ENCODE data around the gene TCEA2. TPM values are rescaled to one million over a fixed set of nuclear protein-coding genes. Genes with fewer than 3 reads are reported as not detected.

TCEA2 gene
- total and polyA plus RNA-seq, 2 donors (not counting 1 experiment from before 2014, with no cell fraction given), result 17.1 to 23.9 TPM

DNA sequence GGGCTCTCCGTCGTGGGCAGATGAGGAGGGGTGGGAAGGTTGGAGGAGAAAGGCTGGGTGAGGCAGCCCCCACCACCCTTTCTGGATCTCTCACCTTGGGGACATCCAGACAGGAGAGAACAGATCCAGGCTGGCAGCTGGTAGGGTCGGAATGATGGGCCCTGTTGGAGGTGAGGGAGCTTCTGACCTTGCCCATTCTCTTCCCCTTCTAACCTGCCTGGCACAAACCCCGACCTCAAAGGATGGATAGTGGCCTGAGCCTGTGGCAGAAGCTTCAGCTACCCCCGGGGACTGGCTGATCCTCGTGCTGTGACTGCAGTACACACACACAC, 50.4 kb downstream of the TCEA2 start:
- DNase-seq (ENCODE audit: low read depth in 2 of 2), result no peak
- Histone ChIP-seq H3K4me1 (ENCODE audit: control insufficient read depth, extremely low read depth, insufficient read depth, low read length) (no peaks in the 10 kb centered on the region), H3K79me2 (ENCODE audit: control insufficient read depth, insufficient read depth, low read length) (no peaks in the 10 kb centered on the region), H3K27ac (ENCODE audit: insufficient read depth, low read length) (no peak overlapping the region), H4K20me1 (ENCODE audit: control insufficient read depth, extremely low read depth, insufficient read depth, low read length) (no peaks in the 10 kb centered on the region), H3K36me3 (ENCODE audit: control insufficient read depth, insufficient read depth, low read length) (no peaks in the 10 kb centered on the region), H3K4me3 (replicated peaks in 1 of 4; ENCODE audit: control extremely low read depth in 1 of 4, insufficient read depth in 1 of 4, low read depth in 3 of 4, low read length in 4 of 4) (no peak overlapping the region), H3K9me3 (ENCODE audit: control insufficient read depth, insufficient read depth, low read depth, low read length) (no peaks in the 10 kb centered on the region), H3K4me2 (ENCODE audit: extremely low read depth, insufficient read depth, low read length) (no peak overlapping the region), H2AFZ (ENCODE audit: low read length) (no peak overlapping the region), H3K27me3 (ENCODE audit: control insufficient read depth, insufficient read depth, low read length) (peaks cover 2% of the 10 kb centered on the region), H3K9ac (ENCODE audit: insufficient read depth, low read length) (no peak overlapping the region)
- no peak for TF ChIP-seq EZH2 (IDR thresholded peaks at IDR 0.05; ENCODE audit: low read length, missing control alignments)
- TF ChIP-seq, protein P1, sequence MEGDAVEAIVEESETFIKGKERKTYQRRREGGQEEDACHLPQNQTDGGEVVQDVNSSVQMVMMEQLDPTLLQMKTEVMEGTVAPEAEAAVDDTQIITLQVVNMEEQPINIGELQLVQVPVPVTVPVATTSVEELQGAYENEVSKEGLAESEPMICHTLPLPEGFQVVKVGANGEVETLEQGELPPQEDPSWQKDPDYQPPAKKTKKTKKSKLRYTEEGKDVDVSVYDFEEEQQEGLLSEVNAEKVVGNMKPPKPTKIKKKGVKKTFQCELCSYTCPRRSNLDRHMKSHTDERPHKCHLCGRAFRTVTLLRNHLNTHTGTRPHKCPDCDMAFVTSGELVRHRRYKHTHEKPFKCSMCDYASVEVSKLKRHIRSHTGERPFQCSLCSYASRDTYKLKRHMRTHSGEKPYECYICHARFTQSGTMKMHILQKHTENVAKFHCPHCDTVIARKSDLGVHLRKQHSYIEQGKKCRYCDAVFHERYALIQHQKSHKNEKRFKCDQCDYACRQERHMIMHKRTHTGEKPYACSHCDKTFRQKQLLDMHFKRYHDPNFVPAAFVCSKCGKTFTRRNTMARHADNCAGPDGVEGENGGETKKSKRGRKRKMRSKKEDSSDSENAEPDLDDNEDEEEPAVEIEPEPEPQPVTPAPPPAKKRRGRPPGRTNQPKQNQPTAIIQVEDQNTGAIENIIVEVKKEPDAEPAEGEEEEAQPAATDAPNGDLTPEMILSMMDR (conservative IDR thresholded peaks at IDR 0.05 in 1 of 2, IDR thresholded peaks at IDR 0.05 in 1 of 2; ENCODE audit: low read depth in 1 of 2, low read length in 2 of 2), result no peak

DNA sequence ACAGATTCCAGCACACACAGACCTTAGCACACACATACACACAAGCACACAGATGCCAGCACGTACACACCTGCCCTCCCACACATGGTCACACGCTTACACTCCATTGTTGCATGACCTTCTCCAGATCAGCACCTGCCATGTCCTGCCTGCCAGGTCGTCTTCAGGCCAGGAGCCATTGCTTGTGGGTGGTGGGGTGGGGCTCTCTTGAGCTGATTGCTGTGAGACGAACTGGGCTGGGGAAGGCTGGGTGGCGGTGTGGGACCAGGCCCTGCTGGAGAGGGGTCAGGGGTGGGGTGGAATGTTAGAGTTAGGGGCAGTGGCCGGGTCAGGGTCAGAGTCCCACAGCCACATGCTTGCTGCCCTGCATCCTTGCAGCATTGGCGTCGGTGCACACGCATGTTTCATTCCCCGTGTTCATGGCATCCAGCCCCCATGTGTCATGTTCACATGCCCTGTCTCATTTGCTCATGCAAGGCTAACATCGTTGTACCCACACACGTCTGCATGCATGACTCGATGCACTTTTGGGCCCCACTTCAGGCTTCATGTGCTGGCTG, 50.9 kb downstream of the TCEA2 start:
- no peak for DNase-seq (ENCODE audit: low read depth in 2 of 2)
- no peak for TF ChIP-seq EZH2 (IDR thresholded peaks at IDR 0.05; ENCODE audit: low read length, missing control alignments)
- TF ChIP-seq, protein P1 (conservative IDR thresholded peaks at IDR 0.05 in 1 of 2, IDR thresholded peaks at IDR 0.05 in 1 of 2; ENCODE audit: low read depth in 1 of 2, low read length in 2 of 2), result no peak

DNA sequence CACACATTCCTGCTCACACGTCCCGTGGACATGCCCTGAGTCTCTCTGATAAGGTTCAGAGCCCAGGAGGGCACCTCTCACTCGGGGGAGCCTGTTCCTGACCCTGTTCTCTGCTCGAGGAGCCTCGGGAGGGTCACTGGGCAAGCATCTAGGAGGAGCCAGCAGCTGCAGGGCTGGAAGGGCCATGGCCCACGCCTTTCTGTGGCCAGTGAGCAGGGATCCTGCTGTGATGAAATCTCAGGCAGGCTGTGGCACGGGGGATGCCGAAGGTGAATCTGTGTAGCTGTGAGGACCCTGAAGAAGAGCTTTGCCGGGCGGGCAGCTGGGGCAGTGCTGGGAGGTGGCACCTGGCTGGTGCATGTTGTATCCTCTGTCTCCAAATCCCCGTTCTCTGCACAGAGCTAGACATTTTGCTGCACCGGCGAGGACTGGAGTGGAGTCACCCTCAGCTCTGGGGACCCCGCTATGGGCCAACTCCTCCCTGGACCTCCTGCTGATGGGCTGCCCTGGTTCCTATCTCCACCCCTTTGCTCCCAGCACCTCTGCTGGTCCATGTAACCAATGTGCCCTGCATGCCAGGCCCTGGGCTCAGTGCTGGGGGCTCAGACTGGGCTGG, 51.5 kb downstream of the TCEA2 start:
- Histone ChIP-seq H3K9ac (ENCODE audit: insufficient read depth, low read length) (no peak overlapping the region), H3K4me3 (replicated peaks in 1 of 4; ENCODE audit: control extremely low read depth in 1 of 4, insufficient read depth in 1 of 4, low read depth in 3 of 4, low read length in 4 of 4) (no peak overlapping the region), H3K27ac (ENCODE audit: insufficient read depth, low read length) (no peak overlapping the region), H3K9me3 (ENCODE audit: control insufficient read depth, insufficient read depth, low read depth, low read length) (no peaks in the 10 kb centered on the region), H3K36me3 (ENCODE audit: control insufficient read depth, insufficient read depth, low read length) (no peaks in the 10 kb centered on the region), H3K79me2 (ENCODE audit: control insufficient read depth, insufficient read depth, low read length) (no peaks in the 10 kb centered on the region), H3K4me1 (ENCODE audit: control insufficient read depth, extremely low read depth, insufficient read depth, low read length) (no peaks in the 10 kb centered on the region), H4K20me1 (ENCODE audit: control insufficient read depth, extremely low read depth, insufficient read depth, low read length) (no peaks in the 10 kb centered on the region), H2AFZ (ENCODE audit: low read length) (no peak overlapping the region), H3K4me2 (ENCODE audit: extremely low read depth, insufficient read depth, low read length) (no peak overlapping the region), H3K27me3 (ENCODE audit: control insufficient read depth, insufficient read depth, low read length) (peaks cover 2% of the 10 kb centered on the region)
- DNase-seq (ENCODE audit: low read depth in 2 of 2), result no peak
- no peak for TF ChIP-seq EZH2 (IDR thresholded peaks at IDR 0.05; ENCODE audit: low read length, missing control alignments)
- TF ChIP-seq, protein P1 (conservative IDR thresholded peaks at IDR 0.05 in 1 of 2, IDR thresholded peaks at IDR 0.05 in 1 of 2; ENCODE audit: low read depth in 1 of 2, low read length in 2 of 2), result no peak

More for the DNA sequence above, 50.9 kb downstream of the TCEA2 start:
- Histone ChIP-seq H3K4me3 (replicated peaks in 1 of 4; ENCODE audit: control extremely low read depth in 1 of 4, insufficient read depth in 1 of 4, low read depth in 3 of 4, low read length in 4 of 4) (no peak overlapping the region), H4K20me1 (ENCODE audit: control insufficient read depth, extremely low read depth, insufficient read depth, low read length) (no peaks in the 10 kb centered on the region), H3K27ac (ENCODE audit: insufficient read depth, low read length) (no peak overlapping the region), H3K9me3 (ENCODE audit: control insufficient read depth, insufficient read depth, low read depth, low read length) (no peaks in the 10 kb centered on the region), H3K36me3 (ENCODE audit: control insufficient read depth, insufficient read depth, low read length) (no peaks in the 10 kb centered on the region), H3K27me3 (ENCODE audit: control insufficient read depth, insufficient read depth, low read length) (peaks cover 2% of the 10 kb centered on the region), H3K4me1 (ENCODE audit: control insufficient read depth, extremely low read depth, insufficient read depth, low read length) (no peaks in the 10 kb centered on the region), H3K4me2 (ENCODE audit: extremely low read depth, insufficient read depth, low read length) (no peak overlapping the region), H3K9ac (ENCODE audit: insufficient read depth, low read length) (no peak overlapping the region), H3K79me2 (ENCODE audit: control insufficient read depth, insufficient read depth, low read length) (no peaks in the 10 kb centered on the region), H2AFZ (ENCODE audit: low read length) (no peak overlapping the region)

Measured in fibroblast of lung (primary cell).